ENCODE data around the gene ZCCHC7.

DNA sequence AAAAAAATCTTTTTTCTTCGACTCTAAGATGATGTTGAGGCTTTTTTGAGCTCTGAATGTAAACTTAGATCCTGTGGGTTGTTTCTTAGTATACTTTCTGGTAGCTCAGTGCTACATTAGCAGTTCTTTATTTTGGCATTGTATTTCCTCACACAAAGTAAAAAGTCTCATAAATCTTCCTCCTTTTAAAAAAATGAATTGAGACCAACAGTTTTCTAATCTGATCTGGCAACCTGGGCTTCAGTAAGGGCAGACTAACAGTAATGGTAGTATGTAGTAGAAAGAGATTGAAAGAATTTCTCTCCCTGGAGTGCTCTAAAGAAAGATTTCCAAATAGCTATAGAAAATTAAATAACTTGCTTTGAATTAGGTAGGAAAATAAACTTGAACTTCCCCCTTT is 31.4 kb downstream of the ZCCHC7 start:
- TF ChIP-seq, protein P1, sequence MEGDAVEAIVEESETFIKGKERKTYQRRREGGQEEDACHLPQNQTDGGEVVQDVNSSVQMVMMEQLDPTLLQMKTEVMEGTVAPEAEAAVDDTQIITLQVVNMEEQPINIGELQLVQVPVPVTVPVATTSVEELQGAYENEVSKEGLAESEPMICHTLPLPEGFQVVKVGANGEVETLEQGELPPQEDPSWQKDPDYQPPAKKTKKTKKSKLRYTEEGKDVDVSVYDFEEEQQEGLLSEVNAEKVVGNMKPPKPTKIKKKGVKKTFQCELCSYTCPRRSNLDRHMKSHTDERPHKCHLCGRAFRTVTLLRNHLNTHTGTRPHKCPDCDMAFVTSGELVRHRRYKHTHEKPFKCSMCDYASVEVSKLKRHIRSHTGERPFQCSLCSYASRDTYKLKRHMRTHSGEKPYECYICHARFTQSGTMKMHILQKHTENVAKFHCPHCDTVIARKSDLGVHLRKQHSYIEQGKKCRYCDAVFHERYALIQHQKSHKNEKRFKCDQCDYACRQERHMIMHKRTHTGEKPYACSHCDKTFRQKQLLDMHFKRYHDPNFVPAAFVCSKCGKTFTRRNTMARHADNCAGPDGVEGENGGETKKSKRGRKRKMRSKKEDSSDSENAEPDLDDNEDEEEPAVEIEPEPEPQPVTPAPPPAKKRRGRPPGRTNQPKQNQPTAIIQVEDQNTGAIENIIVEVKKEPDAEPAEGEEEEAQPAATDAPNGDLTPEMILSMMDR (IDR thresholded peaks at IDR 0.05; ENCODE audit: borderline replicate concordance, extremely low read depth, low read length, poor library complexity, severe bottlenecking): no peak
- TF ChIP-seq EZH2 (IDR thresholded peaks at IDR 0.05; ENCODE audit: borderline replicate concordance, low read depth, low read length, severe bottlenecking): no peak

Measured in DND-41 (cell line).